Anterior cingulate cortex (tissue), 58 donors: ENCODE data around the gene SLC16A12.
"Not testable (repeated sequence)": the region's sequence is repeated elsewhere in the genome, so short reads cannot be mapped to it uniquely, and the experiment has no call there.

Experiments used
- DNase-seq, 58 donors: peaks; one replicate each; lab custom pipeline; 2025; lab: John Stamatoyannopoulos, UW

Gene SLC16A12

DNA sequence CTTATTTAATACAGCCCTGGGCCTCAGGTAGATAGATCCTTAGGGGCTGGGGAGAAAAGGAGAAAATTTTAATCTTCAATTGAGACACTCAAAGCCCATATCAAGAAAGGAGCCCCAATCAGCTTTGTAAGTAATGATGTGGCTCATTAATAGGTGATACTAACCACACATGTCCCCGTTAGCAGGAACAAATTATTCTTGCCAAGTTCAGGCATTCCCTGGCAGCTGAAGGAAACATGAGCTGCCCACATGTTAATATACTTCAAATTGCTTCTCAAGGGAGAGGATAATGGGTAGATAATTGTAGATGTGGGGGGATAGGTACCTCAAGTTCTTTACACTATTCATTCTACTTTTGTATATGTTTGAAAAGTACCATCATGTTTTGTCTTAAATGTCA, 106.5 kb downstream of the SLC16A12 start:
- DNase-seq: no peak

DNA sequence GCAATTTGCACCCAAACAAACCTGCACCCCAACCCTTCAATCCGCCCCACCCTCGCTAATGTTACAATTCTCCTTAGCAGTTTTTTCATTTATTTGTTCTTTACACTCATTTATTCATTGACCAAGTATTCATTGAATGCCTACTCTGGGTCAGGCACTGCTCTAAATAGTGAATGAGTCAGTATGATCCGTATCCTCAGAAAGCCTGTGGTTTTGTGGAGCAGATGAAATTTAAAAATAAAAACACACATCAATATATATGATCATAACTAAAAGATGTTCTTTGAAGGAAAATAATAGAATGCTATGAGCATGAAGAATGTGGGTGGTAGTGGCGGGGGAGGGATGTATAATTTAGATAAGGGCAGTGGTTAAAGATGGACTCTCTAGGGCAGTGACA, 107.8 kb downstream of the SLC16A12 start:
- no peak for DNase-seq

DNA sequence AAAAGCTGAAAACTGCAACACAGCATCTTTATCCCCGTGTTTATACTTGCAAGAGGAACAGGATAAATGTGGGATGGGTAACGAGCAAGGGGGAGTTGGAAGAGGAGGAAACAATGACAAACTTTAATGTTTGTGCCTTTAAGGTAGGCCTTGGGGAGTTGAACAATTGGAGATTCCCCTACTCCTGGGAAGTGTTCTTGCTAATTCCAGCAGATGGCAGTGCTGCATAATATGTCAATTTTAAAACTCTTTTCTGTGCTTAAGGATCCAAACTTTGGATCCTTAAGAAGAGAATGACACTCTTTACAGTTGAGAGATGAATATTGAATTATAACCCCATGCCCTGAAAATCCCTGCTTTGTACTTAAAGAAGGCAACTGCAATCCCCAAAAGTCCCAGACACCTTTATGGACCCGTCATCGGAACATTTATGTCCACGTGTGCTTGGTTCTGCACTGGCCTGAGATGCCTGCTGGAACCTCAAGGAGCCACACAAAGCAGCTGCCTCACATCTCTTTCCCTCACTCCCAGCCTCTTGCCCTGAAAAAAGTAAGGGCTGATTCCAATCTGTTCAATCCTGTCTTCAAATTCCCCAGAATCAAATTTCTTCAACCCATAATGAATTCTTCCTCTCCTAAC, 109.0 kb downstream of the SLC16A12 start:
- DNase-seq: peak in 3 of 58 donors; percentile 4 to 11 (median 6)

DNA sequence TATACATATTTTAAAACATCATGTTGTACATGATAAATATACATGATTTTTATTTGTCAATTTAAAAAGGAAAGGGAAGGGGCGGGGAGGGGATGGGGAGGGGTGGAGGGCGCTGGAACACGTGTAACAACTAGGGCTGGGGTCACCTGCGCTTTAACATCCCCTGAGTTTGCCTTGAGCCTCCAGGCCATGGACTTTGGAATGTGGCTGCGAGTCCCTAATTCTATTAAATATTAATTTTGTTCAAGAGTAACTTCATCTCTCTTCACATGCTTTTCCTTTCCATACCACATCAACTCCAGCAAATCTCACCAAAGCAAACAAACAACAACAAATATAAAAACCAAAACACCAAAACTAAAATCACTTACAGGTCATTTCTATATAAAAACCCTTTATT, 110.4 kb downstream of the SLC16A12 start:
- DNase-seq: no peak

DNA sequence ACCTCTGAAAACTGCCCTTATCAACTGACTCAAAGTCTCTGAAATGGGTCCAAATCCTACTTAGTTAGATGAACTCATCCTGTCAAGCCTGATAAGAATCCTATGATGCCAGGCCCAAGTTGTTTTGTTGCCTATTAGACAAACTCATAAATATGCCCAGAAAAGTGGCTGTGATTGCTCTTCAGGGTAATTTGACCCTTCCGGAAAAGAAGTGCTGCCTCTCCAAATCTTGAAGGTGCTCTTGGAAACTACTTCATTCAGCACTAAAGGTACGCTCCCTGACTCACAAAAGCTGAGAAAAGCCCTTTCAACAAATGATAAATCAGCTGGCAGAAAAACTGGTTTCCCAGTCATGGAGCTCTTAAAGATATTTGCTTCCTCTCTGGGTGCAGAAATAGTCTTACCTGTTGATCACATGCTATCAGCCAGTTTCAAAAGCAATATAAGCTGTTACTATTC, 114.3 kb downstream of the SLC16A12 start:
- DNase-seq: no peak

DNA sequence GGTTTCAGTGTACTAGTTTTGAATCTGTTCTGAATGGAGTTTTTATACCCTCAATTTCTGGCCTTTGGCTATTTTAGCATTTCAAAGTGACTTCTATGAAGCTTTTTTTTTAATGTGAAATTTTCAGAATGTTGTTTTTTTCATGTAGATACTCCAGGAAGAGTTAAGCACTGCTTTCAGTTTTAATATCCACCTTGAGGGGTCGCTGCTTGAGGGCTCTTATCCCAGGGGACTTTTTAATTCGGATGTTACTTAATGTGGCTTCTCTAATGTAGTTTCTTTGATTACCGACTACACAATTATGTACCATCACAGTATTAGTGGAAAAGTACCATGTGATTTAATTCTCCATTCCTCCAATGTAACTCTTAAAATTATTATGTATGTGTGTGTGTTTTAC, 115.8 kb downstream of the SLC16A12 start:
- DNase-seq: no peak

DNA sequence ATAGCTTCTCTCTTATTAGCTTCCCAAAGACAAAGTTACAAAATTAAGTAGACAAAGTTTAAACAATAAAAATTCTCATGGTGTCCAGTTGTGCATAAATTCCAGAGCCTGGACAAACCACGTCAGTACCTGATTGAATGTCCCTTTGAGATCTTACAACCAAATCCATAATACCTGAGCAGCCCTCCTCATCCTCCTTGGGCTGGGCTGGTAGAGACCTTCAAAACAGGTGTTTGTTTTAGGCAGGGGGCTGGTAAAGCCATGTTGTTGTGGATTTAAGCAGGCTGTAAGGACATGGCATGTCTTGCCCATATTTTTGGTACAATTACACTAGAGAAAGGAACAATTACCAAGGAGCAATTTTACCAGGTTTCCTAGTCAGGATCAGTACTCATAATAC, 118.9 kb downstream of the SLC16A12 start:
- DNase-seq: no peak

DNA sequence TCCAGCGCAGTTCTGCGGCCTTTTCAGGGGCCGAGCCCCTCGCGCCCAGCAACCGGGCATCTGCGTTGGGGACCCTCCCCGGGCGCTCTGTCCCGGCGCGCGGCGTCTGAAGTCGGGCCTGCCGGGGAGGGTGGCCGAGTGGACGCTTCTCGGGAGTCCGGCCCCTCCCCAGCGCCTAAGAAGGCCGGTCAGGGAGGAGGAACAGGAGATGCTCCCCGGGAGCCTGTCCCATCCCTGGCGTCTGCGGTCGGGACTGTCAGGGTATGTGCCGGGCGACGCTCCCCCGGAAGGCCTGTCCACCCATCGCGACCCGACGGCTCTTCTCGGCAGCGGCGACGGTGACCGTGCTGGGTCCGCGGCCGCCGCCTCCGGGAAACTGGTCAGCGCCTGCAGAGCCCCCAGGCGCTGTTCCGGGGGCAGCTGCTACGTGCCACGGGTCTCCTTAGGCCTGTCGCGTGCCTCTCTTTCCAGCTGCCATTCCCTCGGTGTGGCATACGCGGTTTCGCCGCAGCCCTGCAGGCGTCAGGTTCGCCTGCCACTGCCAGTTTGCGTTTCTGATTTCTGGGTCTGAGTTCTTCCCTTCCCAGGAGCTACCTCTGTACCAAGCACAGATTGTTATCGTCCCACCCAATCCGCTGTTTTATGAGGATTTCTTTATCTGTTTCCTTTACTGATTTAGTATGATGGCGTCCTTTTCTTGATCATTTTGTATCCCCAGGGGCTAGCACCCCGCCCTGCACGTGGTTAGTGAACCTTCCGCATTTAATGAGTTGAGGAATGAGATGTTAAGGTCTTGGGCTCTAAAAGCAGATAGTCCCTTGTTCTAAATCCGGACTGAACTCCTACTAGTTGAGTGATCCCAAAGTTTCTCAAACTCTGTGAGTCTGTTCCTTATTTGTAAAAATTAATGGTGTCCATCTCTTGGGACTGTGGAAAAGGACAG, 120.2 kb downstream of the SLC16A12 start:
- peak in 46 of 58 donors; percentile 19 to 85 (median 61) for DNase-seq

DNA sequence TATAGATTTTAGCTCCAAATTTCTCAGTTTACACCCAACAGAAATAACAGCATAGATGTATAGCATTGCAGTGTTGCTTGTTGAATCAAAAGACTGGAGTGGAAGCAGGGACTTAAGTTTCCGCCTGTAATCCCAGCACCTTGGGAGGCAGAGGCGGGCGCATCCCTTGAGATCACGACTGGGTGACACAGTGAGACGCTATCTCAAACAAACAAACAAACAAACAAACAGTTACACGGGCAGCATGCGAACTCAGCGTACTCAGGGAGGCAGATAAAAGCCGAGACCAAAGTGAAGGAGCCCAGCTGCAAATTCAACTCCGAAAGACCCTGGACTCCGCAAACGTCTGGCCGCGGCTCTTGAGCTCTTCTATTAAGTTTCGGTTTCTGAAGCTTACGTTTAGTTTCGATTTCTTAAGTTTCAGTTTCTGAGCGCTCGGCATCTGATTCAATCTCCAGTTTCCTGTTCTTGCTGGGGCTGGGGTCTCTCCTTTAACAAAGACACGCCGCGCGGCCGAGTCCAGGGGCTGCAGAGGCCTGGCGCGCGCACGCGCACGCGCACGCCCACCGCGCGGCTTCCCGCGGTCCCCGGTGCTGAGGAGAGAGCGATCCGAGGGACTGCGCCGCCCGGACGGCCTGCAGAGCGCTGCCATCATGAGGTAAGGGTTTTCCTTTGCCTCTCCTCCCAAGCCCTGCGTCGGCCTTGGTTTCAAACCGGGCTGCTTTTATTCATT, 121.1 kb downstream of the SLC16A12 start, which contains the start of gene IFIT5:
TSS of gene IFIT5 (plus strand) at position 423 of the 733 bp plus-strand sequence. CDS start at position 654, 231 bp downstream.
- peak in 56 of 58 donors; percentile 30 to 85 (median 62) for DNase-seq

DNA sequence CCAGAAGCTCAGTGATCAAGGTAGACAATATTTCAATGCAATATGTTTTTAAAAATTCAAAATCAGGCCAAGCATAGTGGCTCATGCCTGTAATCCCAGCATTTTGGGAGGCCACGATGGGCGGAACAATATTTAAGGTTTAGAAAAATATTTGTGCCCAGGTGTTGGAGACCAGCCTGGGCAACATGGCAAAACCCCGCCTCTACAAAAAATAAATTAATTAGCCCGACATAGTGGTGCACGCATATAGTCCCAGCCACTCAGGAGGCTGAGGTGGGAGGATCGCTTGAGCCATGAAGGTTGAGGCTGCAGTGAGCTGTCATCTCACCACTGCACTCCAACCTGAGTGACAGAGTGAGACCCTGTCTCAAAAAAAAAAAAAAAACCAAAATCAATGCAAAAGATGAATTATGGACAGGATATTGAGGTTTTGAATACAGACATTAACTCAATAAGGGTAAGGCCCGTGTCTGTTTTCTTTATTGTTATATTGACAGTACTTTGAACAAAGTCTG, 121.9 kb downstream of the SLC16A12 start:
- no peak for DNase-seq

DNA sequence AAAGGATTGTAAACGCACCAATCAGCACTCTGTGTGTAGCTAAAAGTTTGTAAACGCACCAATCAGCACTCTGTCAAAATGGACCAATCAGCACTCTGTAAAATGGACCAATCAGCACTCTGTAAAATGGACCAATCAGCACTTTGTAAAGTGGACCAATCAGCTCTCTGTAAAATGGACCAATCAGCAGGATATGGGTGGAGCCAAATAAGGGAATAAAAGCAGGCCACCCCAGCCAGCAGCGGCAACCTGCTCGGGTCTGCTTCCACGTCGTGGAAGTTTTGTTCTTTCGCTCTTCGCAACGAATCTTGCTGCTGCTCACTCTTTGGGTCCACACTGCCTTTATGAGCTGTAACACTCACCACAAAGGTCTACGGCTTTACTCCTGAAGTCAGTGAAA, 123.1 kb downstream of the SLC16A12 start:
- not testable (repeated sequence) for DNase-seq

DNA sequence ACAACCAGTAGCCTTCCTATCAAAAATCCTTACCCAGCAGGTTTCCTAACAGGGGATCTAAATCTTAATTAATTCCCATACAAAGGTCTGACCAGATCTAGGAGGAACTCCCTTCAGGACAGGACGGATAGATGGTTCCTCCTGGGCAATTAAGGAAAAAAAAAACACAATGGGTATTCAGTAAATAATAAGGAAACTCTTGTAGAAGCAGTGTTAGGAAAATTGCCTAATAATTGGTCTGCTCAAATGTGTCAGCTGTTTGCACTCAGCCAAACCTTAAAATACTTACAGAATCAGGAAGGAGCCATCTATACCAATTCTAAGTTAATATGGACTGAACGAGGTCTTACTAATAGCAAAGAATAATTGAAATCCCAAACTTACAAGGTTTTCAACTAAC, 124.3 kb downstream of the SLC16A12 start:
- DNase-seq: not testable (repeated sequence)

DNA sequence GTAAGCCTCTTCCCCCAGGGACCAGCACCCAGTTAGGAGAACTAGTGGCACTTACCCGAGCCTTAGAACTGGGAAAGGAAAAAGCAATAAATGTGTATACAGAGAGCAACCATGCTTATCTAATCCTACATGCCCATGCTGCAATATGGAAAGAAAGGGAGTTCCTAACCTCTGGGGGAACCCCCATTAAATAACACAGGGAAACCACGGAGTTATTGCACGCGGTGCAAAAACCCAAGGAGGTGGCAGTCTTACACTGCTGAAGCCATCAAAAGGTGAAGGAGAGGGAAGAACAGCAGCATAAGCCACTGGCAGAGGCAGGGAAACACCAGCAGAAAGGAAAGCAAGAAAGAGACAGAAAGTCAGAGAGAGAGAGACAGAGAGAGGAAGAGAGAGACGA, 124.8 kb downstream of the SLC16A12 start:
- DNase-seq: not testable (repeated sequence)

DNA sequence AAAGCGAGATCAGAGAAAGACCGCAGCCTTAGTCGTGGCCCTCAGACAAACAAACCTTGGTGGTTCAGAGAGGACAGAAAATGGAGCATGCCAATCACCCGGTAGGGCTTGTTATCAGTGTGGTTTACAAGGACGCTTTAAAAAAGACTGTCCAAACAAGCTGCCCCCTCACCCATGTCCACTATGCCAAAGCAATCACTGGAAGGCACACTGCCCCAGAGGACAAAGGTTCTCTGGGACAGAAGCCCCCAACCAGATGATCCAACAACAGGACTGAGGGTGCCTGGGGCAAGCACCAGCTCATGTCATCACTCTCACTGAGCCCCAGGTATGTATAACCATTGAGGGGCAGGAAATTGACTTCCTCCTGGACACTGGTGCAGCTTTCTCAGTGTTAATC, 126.1 kb downstream of the SLC16A12 start:
- not testable (repeated sequence) for DNase-seq

DNA sequence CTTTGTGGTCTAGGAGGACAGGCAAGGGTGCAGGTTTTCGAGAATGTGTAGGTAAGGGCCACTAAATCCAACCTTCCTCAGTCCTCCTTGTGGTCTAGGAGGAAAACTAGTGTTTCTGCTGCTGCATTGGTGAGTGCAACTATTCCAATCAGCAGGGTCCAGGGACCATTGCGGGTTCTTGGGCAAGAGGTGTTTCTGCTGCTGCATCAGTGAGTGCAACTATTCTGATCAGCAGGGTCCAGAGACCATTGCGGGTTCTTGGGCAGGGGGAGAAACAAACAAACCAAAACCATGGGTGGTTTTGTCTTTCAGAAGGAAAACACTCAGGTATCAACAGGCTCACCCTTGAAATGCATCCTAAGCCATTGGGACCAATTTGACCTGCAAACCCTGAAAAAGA, 127.6 kb downstream of the SLC16A12 start:
- DNase-seq: not testable (repeated sequence)

DNA sequence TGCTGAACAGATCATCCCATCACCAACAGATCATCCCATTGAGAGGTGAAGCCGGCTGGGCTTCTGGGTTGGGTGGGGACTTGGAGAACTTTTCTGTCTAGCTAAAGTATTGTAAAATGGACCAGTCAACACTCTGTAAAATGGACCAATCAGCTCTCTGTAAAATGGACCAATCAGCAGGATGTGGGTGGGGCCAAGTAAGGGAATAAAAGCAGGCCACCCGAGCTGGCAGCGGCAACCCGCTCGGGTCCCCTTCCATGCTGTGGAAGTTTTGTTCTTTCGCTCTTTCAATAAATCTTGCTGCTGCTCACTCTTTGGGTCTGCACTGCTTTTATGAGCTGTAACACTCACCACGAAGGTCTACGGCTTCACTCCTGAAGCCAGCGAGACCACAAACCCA, 129.2 kb downstream of the SLC16A12 start:
- DNase-seq: not testable (repeated sequence)

DNA sequence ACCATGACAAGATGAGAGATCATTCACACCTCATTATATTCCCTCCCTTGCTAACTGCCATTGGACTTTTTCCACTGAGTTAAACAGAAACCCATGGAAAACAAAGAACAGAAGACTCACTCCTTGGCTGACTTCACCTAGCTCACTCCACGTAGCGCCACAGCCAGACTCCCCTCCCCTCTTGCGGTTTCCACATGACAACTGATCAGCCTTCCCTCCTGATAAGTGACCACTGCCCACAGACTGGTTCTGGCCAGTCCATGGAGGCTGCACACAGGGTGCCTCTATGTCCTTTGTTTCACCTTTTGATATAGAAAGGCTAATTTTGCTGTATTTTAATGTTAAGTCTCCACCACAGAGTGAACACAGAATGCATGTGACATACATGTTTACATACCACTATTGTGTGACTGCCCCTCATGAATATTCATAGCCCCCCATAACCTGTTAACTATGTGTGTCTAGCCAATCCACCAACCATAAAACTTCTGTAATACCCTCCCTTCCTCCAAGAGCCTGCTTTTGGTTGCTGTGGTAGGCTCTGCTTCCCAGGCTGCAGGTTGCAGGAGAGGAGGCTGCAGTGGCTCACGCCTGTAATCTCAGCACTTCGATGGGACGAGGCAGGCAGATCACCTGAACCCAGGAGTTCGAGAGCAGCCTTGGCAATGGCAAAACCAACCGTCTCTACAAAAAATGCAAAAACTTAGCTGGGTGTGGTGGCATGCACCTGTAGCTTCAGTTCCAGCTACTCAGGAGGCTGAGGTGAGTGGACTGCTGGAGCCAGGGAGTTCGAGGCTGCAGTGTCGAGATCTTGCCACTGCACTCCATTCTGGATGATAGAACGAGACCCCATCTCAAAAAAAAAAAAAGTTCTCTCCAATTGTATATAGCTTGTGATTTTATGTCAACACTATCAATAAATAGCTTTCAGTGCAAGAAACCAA, 131.0 kb downstream of the SLC16A12 start:
- DNase-seq: no peak

DNA sequence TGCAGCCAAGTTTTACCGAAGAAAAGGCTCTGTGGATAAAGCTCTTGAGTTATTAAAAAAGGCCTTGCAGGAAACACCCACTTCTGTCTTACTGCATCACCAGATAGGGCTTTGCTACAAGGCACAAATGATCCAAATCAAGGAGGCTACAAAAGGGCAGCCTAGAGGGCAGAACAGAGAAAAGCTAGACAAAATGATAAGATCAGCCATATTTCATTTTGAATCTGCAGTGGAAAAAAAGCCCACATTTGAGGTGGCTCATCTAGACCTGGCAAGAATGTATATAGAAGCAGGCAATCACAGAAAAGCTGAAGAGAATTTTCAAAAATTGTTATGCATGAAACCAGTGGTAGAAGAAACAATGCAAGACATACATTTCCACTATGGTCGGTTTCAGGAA, 132.4 kb downstream of the SLC16A12 start:
- no peak for DNase-seq

DNA sequence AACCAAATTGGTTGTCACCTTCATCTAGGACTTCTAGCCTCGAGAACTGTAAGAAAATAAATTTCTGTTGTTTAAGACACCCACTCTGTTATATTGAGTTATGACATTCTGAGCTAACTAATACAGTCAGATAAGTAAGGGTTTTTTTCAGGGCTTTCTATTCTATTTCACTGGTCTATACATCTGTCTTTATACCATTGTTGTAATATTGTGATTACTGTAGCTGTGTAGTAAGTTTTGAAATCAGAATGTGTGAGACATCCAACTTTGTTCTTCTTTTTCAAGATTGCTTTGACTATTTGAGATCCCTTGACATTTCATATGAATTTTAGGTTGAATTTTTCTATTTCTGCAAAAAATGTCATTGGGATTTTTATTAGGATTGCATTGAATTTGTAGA, 135.4 kb downstream of the SLC16A12 start:
- DNase-seq: no peak
